Inflammatory macrophage (primary cell): Measurements from ENCODE around the gene SRP68.
A peak's percentile ranks its signal among the peaks of the same experiment; 100 is the strongest.
"Not testable (repeated sequence)": the region's sequence is repeated elsewhere in the genome, so short reads cannot be mapped to it uniquely, and the experiment has no call there.

Experiments used
- DNase-seq, 2 donors: peaks; one replicate each; pipeline ENCODE4 v3.0.0-alpha.2; 2020 to 2022

Gene SRP68

GRCh38 chr17:76044475-76045007 is 27.8 kb downstream of the SRP68 start:
- DNase-seq = not testable (repeated sequence)

- not testable (repeated sequence) for DNase-seq
Measured at GRCh38 chr17:76042868-76043267, 29.4 kb downstream of the SRP68 start.

GRCh38 chr17:76040376-76040775 is 31.9 kb downstream of the SRP68 start:
- DNase-seq = no peak

GRCh38 chr17:76039121-76039520 is 33.2 kb downstream of the SRP68 start:
- no peak for DNase-seq

- DNase-seq = no peak
Measured at GRCh38 chr17:76038050-76038449, 34.3 kb downstream of the SRP68 start.

- DNase-seq = no peak
Measured at GRCh38 chr17:76036497-76037261, 35.6 kb downstream of the SRP68 start.

- no peak for DNase-seq
Measured at GRCh38 chr17:76034428-76035350, 37.6 kb downstream of the SRP68 start.

GRCh38 chr17:76033139-76033538 is 39.2 kb downstream of the SRP68 start:
- no peak for DNase-seq

- no peak for DNase-seq
Measured at GRCh38 chr17:76032780-76033108, 39.6 kb downstream of the SRP68 start.

- DNase-seq = no peak
Measured at GRCh38 chr17:76032073-76032779, 40.1 kb downstream of the SRP68 start.

GRCh38 chr17:76027159-76027839 is 45.0 kb downstream of the SRP68 start, which contains the start of gene EVPL:
EVPL (minus strand) TSS chr17:76027306; CDS start chr17:76027198, 108 bp downstream.
- peak; percentile 43 to 79 for DNase-seq

- DNase-seq = no peak
Measured at GRCh38 chr17:76026714-76027158, 45.6 kb downstream of the SRP68 start.

- no peak for DNase-seq
Measured at GRCh38 chr17:76025294-76025693, 47.0 kb downstream of the SRP68 start.

GRCh38 chr17:76024353-76024752 is 48.0 kb downstream of the SRP68 start:
- DNase-seq = no peak

- DNase-seq = no peak
Measured at GRCh38 chr17:76023900-76024237, 48.4 kb downstream of the SRP68 start.

- DNase-seq = no peak
Measured at GRCh38 chr17:76022973-76023899, 49.1 kb downstream of the SRP68 start.

- DNase-seq = no peak
Measured at GRCh38 chr17:76022285-76022684, 50.0 kb downstream of the SRP68 start.

- DNase-seq = no peak
Measured at GRCh38 chr17:76019833-76020467, 52.4 kb downstream of the SRP68 start.

GRCh38 chr17:76018801-76019200 is 53.5 kb downstream of the SRP68 start:
- no peak for DNase-seq

GRCh38 chr17:76018340-76018680 is 54.0 kb downstream of the SRP68 start:
- no peak for DNase-seq
